ENCODE data around the gene ACSL1.

Gene ACSL1

GRCh38 chr4:184771416-184771815 lies 54.4 kb downstream of the ACSL1 start:
- TF ChIP-seq TAF1 (IDR thresholded peaks at IDR 0.05; ENCODE audit: borderline replicate concordance, insufficient read depth, low read length) = no peak
- TF ChIP-seq POLR2AphosphoS5 (IDR thresholded peaks at IDR 0.05; ENCODE audit: low read depth, low read length) = no peak
- TF ChIP-seq, protein P1, sequence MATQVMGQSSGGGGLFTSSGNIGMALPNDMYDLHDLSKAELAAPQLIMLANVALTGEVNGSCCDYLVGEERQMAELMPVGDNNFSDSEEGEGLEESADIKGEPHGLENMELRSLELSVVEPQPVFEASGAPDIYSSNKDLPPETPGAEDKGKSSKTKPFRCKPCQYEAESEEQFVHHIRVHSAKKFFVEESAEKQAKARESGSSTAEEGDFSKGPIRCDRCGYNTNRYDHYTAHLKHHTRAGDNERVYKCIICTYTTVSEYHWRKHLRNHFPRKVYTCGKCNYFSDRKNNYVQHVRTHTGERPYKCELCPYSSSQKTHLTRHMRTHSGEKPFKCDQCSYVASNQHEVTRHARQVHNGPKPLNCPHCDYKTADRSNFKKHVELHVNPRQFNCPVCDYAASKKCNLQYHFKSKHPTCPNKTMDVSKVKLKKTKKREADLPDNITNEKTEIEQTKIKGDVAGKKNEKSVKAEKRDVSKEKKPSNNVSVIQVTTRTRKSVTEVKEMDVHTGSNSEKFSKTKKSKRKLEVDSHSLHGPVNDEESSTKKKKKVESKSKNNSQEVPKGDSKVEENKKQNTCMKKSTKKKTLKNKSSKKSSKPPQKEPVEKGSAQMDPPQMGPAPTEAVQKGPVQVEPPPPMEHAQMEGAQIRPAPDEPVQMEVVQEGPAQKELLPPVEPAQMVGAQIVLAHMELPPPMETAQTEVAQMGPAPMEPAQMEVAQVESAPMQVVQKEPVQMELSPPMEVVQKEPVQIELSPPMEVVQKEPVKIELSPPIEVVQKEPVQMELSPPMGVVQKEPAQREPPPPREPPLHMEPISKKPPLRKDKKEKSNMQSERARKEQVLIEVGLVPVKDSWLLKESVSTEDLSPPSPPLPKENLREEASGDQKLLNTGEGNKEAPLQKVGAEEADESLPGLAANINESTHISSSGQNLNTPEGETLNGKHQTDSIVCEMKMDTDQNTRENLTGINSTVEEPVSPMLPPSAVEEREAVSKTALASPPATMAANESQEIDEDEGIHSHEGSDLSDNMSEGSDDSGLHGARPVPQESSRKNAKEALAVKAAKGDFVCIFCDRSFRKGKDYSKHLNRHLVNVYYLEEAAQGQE (IDR thresholded peaks at IDR 0.05; ENCODE audit: insufficient read depth in 1 of 2, low read depth in 2 of 2, low read length in 2 of 2) = no peak
- TF ChIP-seq SIN3A (IDR thresholded peaks at IDR 0.05; ENCODE audit: borderline replicate concordance, insufficient read depth, low read length) = no peak
- no peak for TF ChIP-seq FOXP2 (optimal IDR thresholded peaks at IDR 0.05; ENCODE audit: borderline replicate concordance, extremely low read depth, extremely low read length, insufficient read depth)

- no peak for TF ChIP-seq POLR2AphosphoS5 (IDR thresholded peaks at IDR 0.05; ENCODE audit: low read depth, low read length)
- TF ChIP-seq, protein P1 (IDR thresholded peaks at IDR 0.05; ENCODE audit: insufficient read depth in 1 of 2, low read depth in 2 of 2, low read length in 2 of 2) = no peak
- TF ChIP-seq FOXP2 (optimal IDR thresholded peaks at IDR 0.05; ENCODE audit: borderline replicate concordance, extremely low read depth, extremely low read length, insufficient read depth) = no peak
- no peak for TF ChIP-seq SIN3A (IDR thresholded peaks at IDR 0.05; ENCODE audit: borderline replicate concordance, insufficient read depth, low read length)
- TF ChIP-seq TAF1 (IDR thresholded peaks at IDR 0.05; ENCODE audit: borderline replicate concordance, insufficient read depth, low read length) = no peak
Observed at GRCh38 chr4:184769141-184769765, 56.5 kb downstream of the ACSL1 start.

- TF ChIP-seq SIN3A (IDR thresholded peaks at IDR 0.05; ENCODE audit: borderline replicate concordance, insufficient read depth, low read length) = no peak
- TF ChIP-seq TAF1 (IDR thresholded peaks at IDR 0.05; ENCODE audit: borderline replicate concordance, insufficient read depth, low read length) = no peak
- TF ChIP-seq POLR2AphosphoS5 (IDR thresholded peaks at IDR 0.05; ENCODE audit: low read depth, low read length) = no peak
- no peak for TF ChIP-seq FOXP2 (optimal IDR thresholded peaks at IDR 0.05; ENCODE audit: borderline replicate concordance, extremely low read depth, extremely low read length, insufficient read depth)
- TF ChIP-seq, protein P1 (IDR thresholded peaks at IDR 0.05; ENCODE audit: insufficient read depth in 1 of 2, low read depth in 2 of 2, low read length in 2 of 2) = no peak
Observed at GRCh38 chr4:184768296-184768695, 57.5 kb downstream of the ACSL1 start.

DNA sequence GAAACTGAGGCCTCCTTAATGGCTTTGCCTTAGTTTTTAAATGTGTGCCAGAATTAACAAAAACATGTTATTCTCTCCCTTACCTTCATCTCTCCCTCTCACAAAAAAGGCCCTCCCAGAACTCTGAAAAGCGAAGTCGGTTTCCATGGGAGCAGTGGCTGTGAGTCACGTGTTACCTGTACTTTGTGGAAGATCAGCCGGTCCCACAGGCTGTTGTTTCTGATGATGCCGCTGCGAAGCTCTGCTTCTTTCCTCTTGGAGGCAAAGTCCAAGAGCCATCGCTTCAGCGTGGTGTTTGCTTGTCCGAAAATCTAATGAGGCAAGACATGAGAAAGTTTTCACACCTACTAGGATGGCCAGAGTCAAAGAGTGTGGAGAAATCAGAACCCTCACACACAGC lies 59.3 kb downstream of the ACSL1 start:
- TF ChIP-seq TAF1 (IDR thresholded peaks at IDR 0.05; ENCODE audit: borderline replicate concordance, insufficient read depth, low read length) = no peak
- no peak for TF ChIP-seq FOXP2 (optimal IDR thresholded peaks at IDR 0.05; ENCODE audit: borderline replicate concordance, extremely low read depth, extremely low read length, insufficient read depth)
- TF ChIP-seq, protein P1 (IDR thresholded peaks at IDR 0.05; ENCODE audit: insufficient read depth in 1 of 2, low read depth in 2 of 2, low read length in 2 of 2) = no peak
- TF ChIP-seq SIN3A (IDR thresholded peaks at IDR 0.05; ENCODE audit: borderline replicate concordance, insufficient read depth, low read length) = no peak
- no peak for TF ChIP-seq POLR2AphosphoS5 (IDR thresholded peaks at IDR 0.05; ENCODE audit: low read depth, low read length)
